HepG2 (cell line): ENCODE data around the gene PRDX5. TPM values are rescaled to one million over a fixed set of nuclear protein-coding genes. Genes with fewer than 3 reads are reported as not detected.

ENCODE experiments used
- ATF7 ChIP-seq, 2 experiments: fragments of 450-650 bp in 1 of 2; sonication (generic) in 1 of 2; formaldehyde crosslinking in 1 of 2; IDR thresholded peaks; 2 replicates each; pipeline versions ENCODE4 v1.4.0 to v1.6.1; 2016 to 2020; ENCODE audit warnings: antibody characterized with exemption in 1 of 2, mild to moderate bottlenecking in 1 of 2, missing genetic modification reagents in 1 of 2
- BCL3 ChIP-seq: sonication (generic); formaldehyde crosslinking; IDR thresholded peaks from 2 replicates; pipeline ENCODE4 v1.5.1; 2020; ENCODE audit warnings: mild to moderate bottlenecking, missing genetic modification reagents, moderate library complexity
- FOXO1 ChIP-seq: sonication (generic); formaldehyde crosslinking; IDR thresholded peaks from 2 replicates; pipeline ENCODE4 v1.4.0; 2020; ENCODE audit warnings: missing genetic modification reagents
- NONO ChIP-seq, 2 experiments: fragments of 450-650 bp in 1 of 2; sonication (generic) in 1 of 2; formaldehyde crosslinking in 1 of 2; IDR thresholded peaks in 1 of 2; conservative IDR thresholded peaks in 1 of 2; 2 replicates each; pipeline versions ENCODE4 v1.6.1 to v1.8.0; 2017 to 2022; ENCODE audit warnings: mild to moderate bottlenecking in 1 of 2, missing genetic modification reagents in 1 of 2, moderate library complexity in 1 of 2
- NR2F6 ChIP-seq, 2 experiments: IDR thresholded peaks; 2 replicates each; pipeline ENCODE4 v1.6.1; 2016; ENCODE audit warnings: antibody characterized with exemption in 1 of 2, mild to moderate bottlenecking in 1 of 2
- PAXIP1 ChIP-seq: sonication (generic); formaldehyde crosslinking; conservative IDR thresholded peaks from 2 replicates; pipeline ENCODE4 v1.4.0; 2020; ENCODE audit warnings: mild to moderate bottlenecking, missing genetic modification reagents, moderate library complexity
- POLR2AphosphoS5 ChIP-seq: IDR thresholded peaks from 2 replicates; pipeline ENCODE4 v1.6.1; 2012; ENCODE audit warnings: low read depth, low read length
- PRMT3 ChIP-seq: sonication (generic); formaldehyde crosslinking; IDR thresholded peaks from 2 replicates; pipeline ENCODE4 v1.8.1; 2022; ENCODE audit warnings: low read depth, mild to moderate bottlenecking, moderate library complexity, missing genetic modification reagents, borderline replicate concordance
- PRPF4 ChIP-seq: fragments of 200-400 bp; formaldehyde crosslinking; IDR thresholded peaks from 2 replicates; pipeline ENCODE4 v1.6.1; 2016; ENCODE audit warnings: low read length, low read depth; ENCODE audit not compliant: poor library complexity, severe bottlenecking
- SALL1 ChIP-seq: sonication (generic); formaldehyde crosslinking; IDR thresholded peaks from 2 replicates; pipeline ENCODE4 v1.8.0; 2022; ENCODE audit warnings: mild to moderate bottlenecking, missing genetic modification reagents
- SMAD3 ChIP-seq: sonication (generic); formaldehyde crosslinking; IDR thresholded peaks from 2 replicates; pipeline ENCODE4 v1.4.0; 2020; ENCODE audit warnings: missing genetic modification reagents
- SOX13 ChIP-seq, 3 experiments: fragments of 450-650 bp in 1 of 3; sonication (generic) in 1 of 3; formaldehyde crosslinking in 1 of 3; IDR thresholded peaks in 2 of 3; conservative IDR thresholded peaks in 1 of 3; 2 replicates each; pipeline versions ENCODE4 v1.5.0 to v1.6.1; 2016 to 2020; ENCODE audit warnings: antibody characterized with exemption in 1 of 3, mild to moderate bottlenecking in 1 of 3, missing compliant biosample characterization in 1 of 3, missing genetic modification reagents in 1 of 3, moderate library complexity in 1 of 3
- TRAFD1 ChIP-seq: sonication (generic); formaldehyde crosslinking; IDR thresholded peaks from 2 replicates; pipeline ENCODE4 v1.5.1; 2020; ENCODE audit warnings: missing genetic modification reagents, mild to moderate bottlenecking, borderline replicate concordance
- U2AF1 ChIP-seq: fragments of 200-400 bp; formaldehyde crosslinking; optimal IDR thresholded peaks from 2 replicates; pipeline ENCODE3; 2017; ENCODE audit warnings: mild to moderate bottlenecking, low read depth, low read length
- ZBTB8A ChIP-seq: sonication (generic); formaldehyde crosslinking; IDR thresholded peaks from 2 replicates; pipeline ENCODE4 v1.4.0; 2020; ENCODE audit warnings: mild to moderate bottlenecking, low read depth, missing genetic modification reagents, borderline replicate concordance
- ZC3H4 ChIP-seq: sonication (generic); formaldehyde crosslinking; IDR thresholded peaks from 2 replicates; pipeline ENCODE4 v1.4.0; 2020; ENCODE audit warnings: missing genetic modification reagents, borderline replicate concordance
- ZNF557 ChIP-seq: sonication (generic); formaldehyde crosslinking; IDR thresholded peaks from 2 replicates; pipeline ENCODE4 v1.4.0; 2020; ENCODE audit warnings: missing genetic modification reagents
- ZNF607 ChIP-seq: sonication (generic); formaldehyde crosslinking; IDR thresholded peaks from 2 replicates; pipeline ENCODE4 v1.5.1; 2020; ENCODE audit warnings: missing genetic modification reagents, mild to moderate bottlenecking, borderline replicate concordance
- ZNF775 ChIP-seq: sonication (generic); formaldehyde crosslinking; IDR thresholded peaks from 2 replicates; pipeline ENCODE4 v1.4.0; 2020; ENCODE audit warnings: missing genetic modification reagents, mild to moderate bottlenecking, moderate library complexity, borderline replicate concordance
- polyA plus RNA-seq, 8 experiments: library from polyadenylated mRNA; depleted of rRNA in 3 of 8; stranded (reverse) in 7 of 8; unstranded in 1 of 8; fragments of >200 nt; fragmentation: Illumina TruSeq in 4 of 8; extraction: Trizol in 4 of 8; gene quantifications; 2 replicates each; pipeline versions ENCODE4 v1.2.1 to v1.2.3, GENCODE V29; 2011 to 2016; ENCODE audit warnings: low read depth in 4 of 8, missing spikeins in 1 of 8, mixed read lengths in 1 of 8; ENCODE audit not compliant: insufficient read depth in 1 of 8
- total RNA-seq, 5 experiments: library from RNA; depleted of rRNA; stranded (reverse); fragments of >200 nt; fragmentation: Illumina TruSeq; extraction: Trizol; gene quantifications; 2 replicates each; pipeline ENCODE4 v1.2.3, GENCODE V29; 2016; ENCODE audit warnings: low read depth in 1 of 5

PRDX5 gene
- total and polyA plus RNA-seq, 2 of the 13 experiments (the other 11 are each of a cell fraction or from before 2014, with no cell fraction given): 215 to 311 TPM

GRCh38 chr11:64331569-64332371 is 13.8 kb downstream of the PRDX5 start (continued):
- TF ChIP-seq SOX13 (IDR thresholded peaks at IDR 0.05) (no peak), SOX13 (CRISPR knock-in tag; conservative IDR thresholded peaks at IDR 0.05 in 1 of 2, IDR thresholded peaks at IDR 0.05 in 1 of 2) (peak in 1 of 2 experiments; percentile 4; a peak in 1 of 4 replicates), ZNF607 (CRISPR knock-in tag) (no peak), NR2F6 (IDR thresholded peaks at IDR 0.05) (no peak), NR2F6 (CRISPR knock-in tag; IDR thresholded peaks at IDR 0.05) (peak; percentile 18; the same call in 1 of the 2 replicates), PRPF4 (no peak), SALL1 (peak; percentile 35; the same call in 1 of the 2 replicates), PAXIP1 (CRISPR knock-in tag) (no peak), ZC3H4 (CRISPR knock-in tag) (no peak), POLR2AphosphoS5 (no peak), NONO (IDR thresholded peaks at IDR 0.05) (0 out of 2 replicates have a peak, but pooled peaks have one; percentile 32), NONO (CRISPR knock-in tag; conservative IDR thresholded peaks at IDR 0.05) (no peak), PRMT3 (no peak), ZBTB8A (CRISPR knock-in tag) (no peak), ZNF775 (CRISPR knock-in tag) (no peak), BCL3 (CRISPR knock-in tag) (no peak), ATF7 (IDR thresholded peaks at IDR 0.05) (0 out of 2 replicates have a peak, but pooled peaks have one; percentile 19), ATF7 (CRISPR knock-in tag; IDR thresholded peaks at IDR 0.05) (no peak), TRAFD1 (no peak), U2AF1 (no peak), ZNF557 (CRISPR knock-in tag) (no peak), FOXO1 (CRISPR knock-in tag) (0 out of 2 replicates have a peak, but pooled peaks have one; percentile 14), SMAD3 (CRISPR knock-in tag) (no peak)
